GM19238 (cell line): ENCODE data around the gene CDK19.
A peak's percentile ranks its signal among the peaks of the same experiment; 100 is the strongest.
"Not testable (repeated sequence)": the region's sequence is repeated elsewhere in the genome, so short reads cannot be mapped to it uniquely, and the experiment has no call there.

Experiments
- DNase-seq: peaks from one replicate; pipeline ENCODE4 v3.0.0; 2011; ENCODE audit warnings: low spot score; ENCODE audit not compliant: insufficient read length

Gene CDK19

DNA sequence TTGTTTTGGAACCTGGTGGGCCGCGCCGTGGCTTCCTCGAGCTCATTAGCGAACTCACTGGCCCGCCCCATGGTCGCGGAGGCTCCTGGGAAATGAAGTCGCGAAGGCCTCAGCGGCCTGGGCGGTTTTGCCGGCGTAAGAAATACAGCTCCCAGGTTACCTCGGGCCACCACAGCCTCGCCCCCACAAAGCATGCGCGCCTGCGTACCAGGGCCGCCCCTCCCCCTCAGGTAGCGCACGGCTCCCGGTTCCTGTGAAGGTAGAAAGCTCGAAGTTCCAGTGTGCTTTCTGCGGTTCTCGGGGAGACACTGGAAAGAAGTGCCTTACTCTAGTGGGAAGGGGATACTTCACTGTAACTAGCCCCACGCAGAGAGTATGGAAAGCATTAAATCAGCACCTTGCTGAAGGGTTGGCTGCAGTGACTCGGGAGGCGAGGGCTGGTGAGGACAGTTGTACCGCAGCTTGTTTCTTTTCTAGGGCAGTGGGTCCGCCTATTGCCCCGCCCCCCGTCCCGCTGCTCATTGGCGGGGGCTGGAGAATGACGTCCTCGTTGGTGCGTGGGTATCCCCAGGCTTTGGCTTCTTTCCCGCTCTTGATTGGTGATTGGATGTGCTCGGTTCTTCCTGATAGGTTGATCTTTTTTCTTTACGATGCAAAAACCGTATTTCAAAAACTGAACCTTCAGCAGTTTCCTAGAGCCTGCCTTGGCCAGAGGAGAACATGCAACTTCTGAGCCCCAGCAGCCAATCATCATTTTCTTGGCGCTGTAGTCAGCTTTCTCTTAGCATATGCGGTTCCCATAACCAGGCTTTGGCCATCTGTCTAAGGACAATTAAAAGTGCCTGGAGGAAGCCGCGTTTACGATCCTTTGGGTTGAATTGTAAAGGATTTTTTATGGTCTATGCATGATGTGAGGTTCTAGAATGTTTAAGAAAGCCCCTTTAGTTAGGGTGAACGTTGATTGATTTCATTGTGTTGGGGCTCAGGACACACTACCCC is at the start of gene CDK19:
TSS of gene CDK19 (minus strand) at position 59 of the 999 bp plus-strand sequence. CDS start 333 bp downstream, outside the sequence.
- peak; percentile 87 for DNase-seq

DNA sequence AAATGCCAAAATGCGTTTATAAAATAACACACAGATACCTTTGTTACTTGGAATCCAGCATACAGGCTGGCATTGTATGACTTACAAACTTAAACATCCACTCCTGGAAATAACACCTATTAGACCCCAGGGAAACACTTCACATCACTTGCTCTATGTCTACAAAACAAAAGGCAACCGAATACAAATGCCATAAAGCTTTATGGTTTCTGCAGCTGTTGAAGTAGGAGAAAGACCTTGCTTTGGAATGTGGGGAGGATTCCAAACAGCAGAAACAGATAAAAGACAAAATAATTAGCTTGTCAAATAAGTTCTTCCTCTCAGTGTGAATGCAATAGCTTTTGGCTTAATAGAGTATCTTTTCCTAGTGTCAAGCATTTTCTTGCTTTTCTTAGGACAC is 49.6 kb upstream of the CDK19 start:
- no peak for DNase-seq

DNA sequence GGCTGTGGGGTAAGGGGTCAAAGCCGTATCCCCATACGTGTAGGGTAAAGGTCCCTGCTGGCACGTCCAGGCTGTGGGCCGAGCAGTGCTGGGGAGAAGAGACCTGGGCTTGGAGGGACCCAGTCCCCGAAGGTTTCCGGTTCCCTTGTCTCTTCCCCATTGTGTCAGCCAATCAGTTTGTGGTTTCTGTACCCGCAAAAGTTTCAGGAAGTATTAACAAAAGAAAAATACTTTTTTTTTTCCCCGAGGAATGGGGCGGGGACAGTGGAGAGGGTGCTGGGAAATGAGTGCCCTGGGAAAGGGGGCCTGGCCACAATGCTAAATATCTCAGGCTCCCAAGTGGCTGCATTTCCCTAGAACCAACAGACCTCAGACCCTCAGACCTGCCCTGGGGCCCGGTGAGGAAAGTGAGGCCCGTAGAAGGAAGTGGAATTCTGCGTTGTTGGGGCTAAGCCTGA is 44.1 kb upstream of the CDK19 start:
- no peak for DNase-seq

DNA sequence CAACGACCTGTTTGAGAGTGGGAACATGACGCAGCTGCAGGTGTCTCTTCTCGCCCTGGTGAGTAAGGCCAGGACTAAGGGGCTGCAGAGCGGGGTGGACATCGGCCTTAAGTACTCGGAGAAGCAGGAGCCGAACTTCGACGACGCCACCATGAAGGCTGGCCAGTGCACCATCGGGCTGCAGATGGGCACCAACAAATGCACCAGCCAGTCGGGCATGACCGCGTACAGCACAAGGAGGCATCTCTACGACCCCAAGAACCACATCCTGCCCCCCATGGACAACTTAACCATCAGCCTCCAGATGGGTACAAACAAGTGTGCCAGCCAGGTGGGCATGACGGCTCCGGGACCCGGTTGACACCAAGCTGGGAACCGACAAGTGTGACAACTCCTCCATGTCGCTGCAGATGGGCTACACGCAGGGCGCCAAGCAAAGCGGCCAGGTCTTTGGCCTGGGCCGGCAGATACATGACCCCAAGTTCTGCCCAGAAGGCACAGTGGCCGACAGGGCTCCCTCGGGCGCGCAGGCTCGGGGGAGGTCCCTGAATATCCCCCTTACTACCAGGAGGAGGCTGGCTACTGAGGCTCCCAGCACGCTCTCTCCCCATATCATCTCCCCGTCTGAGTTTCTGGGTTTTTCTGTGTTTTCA is 43.4 kb upstream of the CDK19 start:
- DNase-seq: no peak

DNA sequence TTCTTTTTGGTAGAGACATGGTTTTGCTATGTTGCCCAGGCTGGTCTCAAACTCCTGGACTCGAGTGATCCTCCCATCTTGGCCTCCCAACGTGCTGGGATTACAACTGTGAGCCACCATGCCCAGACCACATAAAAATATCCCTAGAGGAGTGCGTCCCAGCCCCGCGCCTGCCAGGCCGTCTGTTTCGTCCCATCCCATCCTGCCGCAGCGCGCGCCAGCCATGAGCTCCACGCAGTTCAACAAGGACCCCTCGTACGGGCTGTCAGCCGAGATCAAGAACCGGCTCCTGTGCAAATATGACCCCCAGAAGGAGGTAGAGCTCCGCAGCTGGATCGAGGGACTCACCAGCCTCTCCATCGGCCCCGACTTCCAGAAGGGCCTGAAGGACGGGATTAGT is 42.7 kb upstream of the CDK19 start:
- DNase-seq: no peak

DNA sequence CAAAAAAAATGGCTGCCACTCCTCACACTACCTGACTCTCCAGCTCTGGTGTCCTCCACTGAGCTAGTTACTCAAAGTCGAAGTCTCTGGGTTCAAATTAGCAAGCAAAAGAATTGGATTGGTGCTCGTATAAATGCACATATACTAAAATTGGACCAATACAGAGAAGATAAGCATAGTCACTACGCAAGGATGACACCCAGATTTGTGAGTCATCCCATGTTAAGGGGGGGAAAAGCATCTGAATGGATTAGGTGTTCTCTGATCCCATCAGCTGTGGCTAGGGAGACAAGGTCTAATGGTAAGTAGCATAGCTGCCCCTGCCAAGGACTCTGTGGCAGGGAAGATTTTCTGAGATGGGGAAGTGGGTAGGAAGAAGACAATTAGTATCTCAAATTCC is 41.0 kb upstream of the CDK19 start:
- DNase-seq: no peak

DNA sequence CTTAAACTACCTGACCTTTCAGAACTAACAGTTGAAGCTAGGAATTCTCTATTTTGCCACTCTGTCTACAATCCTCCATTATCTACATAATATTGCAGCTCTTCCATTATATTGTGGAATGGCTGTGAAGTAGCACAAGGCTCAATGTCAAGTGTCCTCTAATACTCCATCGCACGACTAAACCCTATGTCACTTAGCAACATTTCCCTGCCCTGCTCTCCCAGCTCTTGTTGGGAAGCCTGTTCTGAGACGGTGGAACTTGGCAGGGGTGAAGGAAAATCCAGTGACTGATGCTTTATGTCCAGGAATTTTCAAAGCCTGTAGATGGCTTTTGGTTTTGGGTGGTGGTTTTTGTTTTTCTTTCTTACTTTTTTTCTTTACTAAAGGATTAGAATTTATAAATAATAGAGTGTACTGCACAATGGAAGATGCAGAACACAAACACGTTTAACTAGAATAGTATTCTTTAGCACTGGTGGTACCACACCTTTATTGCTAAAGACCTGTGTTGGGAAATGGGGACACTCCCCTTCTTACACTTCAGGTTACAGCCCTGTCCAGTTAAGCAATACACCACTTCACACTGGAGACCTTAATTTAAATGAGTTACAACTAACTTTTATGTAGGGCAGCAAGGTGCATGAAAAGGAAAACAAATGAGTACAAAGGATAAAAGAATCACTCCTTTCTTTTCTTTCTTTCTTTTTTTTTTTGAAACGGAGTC is 38.6 kb upstream of the CDK19 start:
- no peak for DNase-seq

DNA sequence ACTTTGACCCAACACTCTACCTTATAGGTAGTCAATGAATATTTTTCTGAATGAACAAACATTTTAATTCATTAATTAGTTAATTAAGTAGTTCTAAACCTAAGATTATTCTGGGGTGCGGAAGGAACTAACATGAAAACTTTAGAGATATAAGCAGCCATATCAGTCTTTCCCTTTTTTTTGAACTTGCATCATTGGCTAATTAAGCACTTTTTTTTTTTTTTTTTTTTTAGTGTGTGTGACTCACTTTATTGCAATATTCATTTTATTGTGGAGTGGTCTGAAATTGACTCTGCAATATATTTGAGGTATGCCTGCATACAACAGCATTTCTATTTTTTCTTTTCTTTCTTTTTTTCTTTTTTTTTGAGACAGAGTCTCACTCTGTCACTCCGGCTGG is 37.5 kb upstream of the CDK19 start:
- no peak for DNase-seq

DNA sequence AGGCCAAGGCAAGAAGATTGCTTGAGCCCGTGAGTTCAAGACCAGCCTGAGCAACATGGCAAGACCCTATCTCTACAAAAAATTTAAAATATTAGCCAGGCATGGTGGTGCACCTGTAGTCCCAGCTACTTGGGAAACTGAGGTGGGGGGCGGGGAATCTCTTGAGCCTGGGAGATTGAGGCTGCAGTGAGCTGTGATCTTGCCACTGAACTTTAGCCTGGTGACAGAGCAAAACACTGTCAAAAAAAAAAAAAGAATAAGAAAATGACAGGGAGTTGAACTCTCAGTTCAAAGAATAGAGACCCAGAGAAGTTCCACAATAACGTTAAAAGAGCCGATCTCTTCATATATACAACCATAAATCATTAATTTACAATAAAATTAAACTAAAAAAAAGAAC is 34.5 kb upstream of the CDK19 start:
- DNase-seq: no peak

DNA sequence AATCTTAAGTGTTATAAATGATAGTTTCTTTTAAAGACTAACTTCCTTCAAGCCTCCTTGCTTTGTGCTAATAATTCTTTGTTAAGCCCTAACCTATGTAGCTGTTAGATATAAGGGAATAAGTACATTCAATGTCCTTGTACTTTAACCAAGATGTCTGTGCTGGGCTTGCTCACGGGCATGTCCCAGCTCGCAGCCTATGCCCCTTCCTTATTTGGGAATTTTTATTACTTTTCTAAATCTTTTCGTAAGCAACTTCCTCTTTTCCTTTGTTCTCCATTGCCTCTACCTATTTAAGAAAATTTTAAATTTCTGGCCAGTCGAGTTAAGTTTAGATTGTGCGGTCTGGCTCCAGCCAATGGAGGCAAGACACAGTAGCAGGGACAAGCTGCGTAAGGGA is 26.0 kb upstream of the CDK19 start:
- DNase-seq: no peak

DNA sequence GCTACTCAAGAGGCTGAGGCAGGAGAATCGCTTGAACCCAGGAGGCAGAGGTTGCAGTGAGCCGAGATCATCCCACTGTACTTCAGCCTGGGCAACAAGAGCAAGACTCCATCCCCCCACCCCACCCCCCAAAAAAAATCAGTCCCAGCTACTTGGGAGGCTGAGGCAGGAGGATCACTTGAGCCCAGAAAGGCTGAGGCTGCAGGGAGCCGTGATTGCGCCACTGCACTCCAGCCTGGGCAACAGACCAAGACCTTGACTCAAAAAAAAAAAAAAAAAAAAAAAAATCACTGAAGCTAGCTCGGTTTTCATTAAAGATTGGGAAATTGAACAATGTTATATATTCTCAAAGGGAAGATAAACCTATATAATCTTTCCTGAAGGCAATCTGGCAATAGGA is 20.5 kb upstream of the CDK19 start:
- DNase-seq: not testable (repeated sequence)

DNA sequence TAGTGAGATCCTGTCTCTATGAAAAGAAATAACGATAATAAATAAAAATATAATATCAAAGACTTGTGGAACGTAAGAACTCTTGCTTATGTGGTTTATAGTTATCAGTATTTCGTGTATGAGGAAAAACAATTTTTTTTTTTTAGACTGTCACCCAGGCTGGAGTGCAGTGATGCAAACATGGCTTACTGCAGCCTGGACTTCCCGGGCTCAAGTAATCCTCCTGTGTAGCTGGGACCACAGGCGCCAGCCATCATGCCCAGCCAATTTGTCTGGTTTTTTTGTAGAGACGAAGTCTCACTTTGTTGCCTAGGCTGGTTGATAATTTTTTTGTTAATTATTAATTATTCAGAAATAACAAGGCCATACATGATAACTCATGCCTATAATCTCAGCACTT is 18.6 kb upstream of the CDK19 start:
- no peak for DNase-seq

DNA sequence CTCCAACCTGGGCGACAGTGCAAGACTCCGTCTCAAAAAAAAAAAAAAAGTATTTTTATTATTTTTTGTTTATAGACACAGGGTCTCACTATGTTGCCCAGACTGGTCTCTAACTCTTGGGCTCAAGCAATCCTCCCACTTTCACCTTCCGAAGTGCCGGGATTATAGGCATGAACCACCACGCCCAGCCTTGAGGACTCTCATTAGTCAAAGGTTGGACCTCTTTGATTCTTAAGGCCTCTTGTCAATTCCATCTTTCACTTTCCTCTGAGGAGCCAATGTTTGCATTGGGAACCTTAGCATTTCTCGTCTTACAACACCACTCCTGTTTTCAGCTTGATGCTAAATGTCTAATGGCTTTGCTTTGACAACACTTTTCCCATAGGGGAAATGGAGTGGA is 16.1 kb upstream of the CDK19 start:
- DNase-seq: no peak

DNA sequence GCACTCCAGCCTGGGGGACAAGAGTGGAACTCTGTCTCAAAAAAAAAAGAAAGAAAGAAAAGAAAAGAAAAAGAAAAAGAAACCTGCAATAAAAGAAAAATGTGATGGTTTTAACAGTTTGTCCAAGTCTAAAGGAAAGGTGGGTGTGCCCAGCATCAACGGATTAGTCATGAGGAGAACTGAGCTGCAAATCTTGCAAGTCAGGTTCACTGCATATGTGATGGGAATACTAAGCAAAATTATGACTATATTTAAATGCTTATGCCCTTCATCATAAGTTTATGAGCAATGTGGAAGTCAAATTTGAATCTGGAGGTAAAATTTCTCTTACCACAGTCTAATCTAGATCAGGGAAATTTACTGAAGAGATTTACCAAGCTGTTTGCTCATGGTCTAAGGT is 13.1 kb upstream of the CDK19 start:
- DNase-seq: no peak

DNA sequence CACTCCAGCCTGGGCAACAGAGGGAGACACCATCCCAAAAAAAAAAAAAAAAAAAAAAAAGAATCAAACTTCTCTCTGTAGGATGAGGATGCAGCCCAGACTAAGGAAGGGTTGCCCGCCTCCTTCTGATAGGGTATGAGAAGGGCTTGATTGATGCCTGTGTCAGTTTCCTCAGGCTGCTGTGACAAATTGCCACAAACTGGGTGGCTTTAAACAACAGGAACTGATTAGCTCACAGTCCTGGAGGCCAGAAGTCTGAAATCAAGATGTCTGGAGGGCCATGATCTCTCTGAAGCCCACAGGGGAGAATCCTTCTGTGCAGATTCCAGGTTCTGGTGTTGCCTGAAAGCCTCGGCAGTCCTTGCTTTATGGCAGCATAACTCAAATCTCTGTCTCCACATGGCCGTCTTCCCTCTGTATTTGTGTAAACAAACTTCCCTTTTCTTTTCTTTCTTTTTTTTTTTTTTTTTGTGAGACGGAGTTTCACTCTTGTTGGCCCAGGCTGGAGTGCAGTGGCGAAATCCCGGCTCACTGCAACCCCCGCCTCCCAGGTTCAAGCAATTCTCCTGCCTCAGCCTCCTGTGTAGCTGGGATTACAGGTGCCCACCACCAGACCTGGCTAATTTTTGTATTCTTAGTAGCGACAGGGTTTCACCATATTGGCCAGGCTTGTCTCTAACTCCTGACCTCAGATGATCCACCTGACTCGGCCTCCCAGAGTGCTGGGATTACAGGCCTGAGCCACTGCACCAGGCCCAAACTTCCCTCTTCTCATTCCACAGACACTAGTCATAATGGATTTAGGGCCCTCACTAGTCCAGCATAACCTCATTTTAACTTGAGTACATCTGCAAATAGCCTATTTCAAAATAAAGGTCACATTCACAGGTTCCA is 11.2 kb upstream of the CDK19 start:
- no peak for DNase-seq

DNA sequence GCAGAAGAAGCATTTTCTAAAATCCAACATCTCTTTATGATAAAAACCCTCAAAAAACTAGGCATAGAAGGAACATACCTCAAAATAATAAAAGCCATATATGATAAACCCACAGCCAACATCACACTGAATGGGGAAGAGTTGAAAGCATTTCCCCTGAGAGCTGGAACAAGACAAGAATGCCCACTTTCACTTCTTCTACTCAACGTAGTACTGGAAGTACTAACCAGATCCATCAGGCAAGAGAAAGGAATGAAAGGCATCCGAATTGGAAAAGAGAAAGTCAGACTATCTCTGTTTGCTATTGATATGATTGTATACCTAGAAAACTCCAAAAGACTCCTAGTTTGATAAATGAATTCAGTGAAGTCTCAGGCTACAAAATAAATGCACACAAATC is 7.9 kb upstream of the CDK19 start:
- no peak for DNase-seq

DNA sequence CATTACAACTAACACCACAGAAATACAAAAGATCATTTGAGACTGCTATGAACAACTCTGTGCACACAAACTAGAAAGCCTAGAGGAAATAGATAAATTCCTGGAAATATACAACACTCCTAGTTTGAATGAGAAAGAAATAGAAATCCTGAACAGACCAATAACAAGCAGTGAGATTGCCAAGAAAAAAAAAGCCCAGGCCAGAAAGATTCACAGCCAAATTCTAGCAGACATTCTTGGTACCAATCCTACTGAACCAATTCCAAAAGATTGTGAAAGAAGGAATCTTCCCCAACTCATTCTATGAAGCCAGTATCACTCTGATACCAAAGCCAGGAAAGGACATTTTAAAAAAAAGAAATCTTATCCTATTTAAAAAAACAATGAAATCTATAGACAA is 7.0 kb upstream of the CDK19 start:
- no peak for DNase-seq

DNA sequence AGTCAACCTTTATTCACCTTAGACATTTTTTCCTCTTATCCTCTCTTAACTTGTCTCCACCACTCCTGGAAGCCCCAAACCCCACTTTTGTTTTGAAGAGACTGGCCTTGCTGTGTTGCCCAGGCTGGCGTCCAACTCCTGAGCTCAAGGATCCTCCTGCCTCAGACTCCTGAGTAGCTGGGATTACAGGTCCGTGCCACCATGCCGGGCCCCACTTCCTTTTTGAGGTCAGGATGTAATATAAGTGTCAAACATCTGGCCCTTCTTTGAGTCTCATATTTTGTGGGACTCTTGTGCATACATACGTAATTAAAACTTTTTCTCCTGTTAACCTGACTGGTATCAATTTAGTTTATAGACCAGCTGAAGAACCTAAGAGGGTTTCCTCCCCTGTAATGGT is 1.4 kb upstream of the CDK19 start:
- DNase-seq: no peak

DNA sequence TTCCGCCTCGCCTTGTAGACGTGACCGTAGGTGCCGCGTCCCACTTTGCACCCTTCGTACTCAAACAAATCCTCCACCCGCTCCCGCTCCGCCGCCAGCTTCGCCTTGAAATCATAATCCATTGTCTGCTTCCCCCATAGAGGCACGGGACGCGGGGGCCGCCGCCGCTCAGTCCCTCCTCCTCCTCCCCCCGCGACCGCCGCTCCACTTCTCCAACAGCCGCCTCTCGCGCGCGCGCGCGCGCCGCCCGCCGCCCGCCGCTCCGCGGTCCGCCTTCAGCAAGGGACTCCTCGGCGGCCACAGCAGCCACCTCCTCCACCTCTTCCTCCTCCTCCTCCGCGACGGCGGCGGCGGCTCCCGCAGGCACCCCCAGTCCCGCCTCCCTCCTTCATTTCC is 256 bp downstream of the CDK19 start:
- no peak for DNase-seq

DNA sequence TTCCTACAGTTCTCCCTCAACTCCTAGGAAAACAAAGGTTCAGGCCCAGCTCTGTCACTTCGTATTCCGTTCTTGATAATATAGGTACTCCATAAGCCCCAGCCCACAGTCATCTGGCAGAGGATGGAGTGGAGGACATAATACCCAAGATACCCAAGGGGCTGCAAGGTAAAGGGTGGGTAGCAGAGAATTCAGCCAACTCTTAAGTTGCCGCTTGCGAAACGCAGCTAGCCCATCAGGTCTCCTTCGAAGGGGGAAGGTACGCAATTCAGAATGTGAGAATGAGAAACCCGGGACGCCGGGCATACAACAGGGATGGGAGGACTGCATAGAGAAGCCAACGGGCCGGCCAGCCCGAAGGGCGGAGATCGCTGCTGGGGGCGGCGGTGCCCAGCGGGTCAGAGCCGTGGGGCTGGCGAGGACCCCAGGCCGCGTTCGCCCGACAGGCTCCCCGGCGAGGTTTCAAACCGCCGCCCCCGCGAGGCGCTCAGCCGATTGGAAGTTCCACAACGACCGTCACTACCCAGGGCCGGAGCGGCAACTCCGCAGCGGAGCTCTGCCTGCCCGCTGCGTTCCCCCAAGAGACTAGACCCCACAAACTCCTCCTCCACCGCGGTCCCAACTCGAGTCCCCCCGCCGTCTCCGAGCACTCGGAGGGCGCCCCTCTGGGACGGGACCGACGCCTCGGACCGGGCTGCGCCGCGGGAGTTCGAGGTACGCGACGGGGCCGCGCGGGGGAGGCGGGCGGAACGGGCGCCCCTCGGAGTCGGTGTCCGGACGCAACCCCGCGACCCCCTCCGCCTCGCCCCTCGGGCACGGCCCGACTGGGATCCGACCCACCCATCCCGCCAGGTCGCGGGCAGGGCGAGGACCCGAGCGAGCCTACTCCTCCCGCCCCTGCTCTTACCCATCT is 911 bp downstream of the CDK19 start:
- DNase-seq: peak; percentile 49
